ENCODE results near the gene GADL1. TPM values are rescaled to one million over a fixed set of nuclear protein-coding genes. Genes with fewer than 3 reads are reported as not detected.

The GADL1 gene
- polyA plus RNA-seq, 3 donors: 2.3 to 4.2 (median 4.1) TPM

DNA sequence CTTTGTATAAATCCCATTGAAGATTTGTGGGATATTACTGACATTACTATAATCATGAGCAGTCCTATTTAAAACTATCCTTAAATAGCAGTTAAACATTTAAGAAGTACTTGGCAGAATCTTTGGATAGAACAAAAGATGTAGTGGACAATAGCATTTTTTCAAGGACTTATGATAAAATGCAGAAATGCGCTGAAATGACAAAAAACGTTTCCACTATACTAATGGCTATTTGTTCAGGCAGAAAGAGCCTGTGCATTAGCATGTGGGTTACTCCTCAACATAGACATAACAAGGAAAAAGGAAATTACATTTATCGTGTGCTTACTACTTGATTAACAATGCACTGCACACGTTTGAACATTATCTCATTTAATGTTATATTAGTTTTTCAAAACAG lies 80.7 kb downstream of the GADL1 start:
- no peak for DNase-seq

DNA sequence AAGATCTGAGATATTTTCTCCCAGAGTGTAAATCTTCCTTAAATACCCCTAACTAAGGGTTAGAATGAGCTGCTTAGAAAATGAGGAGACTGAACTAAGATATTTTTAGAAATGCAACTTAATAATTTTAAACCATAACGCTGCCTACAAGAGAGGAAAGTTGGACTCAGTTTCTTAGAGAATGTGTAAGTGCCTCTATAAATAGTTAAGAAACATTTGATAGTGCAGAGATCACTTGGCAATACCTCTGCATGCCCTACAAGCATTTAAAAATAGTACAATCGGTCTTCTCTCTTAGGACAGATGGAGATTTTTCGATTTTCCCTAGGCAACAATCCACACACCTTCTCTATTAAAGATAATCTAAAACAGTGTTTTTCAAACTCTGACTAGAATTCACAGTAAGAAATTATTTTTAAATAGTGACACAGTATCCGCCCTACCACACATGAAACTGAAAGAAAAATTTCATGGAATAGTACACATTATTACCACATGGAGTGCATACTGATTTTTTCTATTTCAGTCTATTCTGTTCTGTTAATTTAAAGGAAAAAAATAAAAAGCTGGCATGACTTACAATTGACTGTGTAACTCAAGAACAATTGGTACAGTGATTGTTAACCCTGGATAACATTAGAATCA lies 83.2 kb downstream of the GADL1 start:
- no peak for DNase-seq

DNA sequence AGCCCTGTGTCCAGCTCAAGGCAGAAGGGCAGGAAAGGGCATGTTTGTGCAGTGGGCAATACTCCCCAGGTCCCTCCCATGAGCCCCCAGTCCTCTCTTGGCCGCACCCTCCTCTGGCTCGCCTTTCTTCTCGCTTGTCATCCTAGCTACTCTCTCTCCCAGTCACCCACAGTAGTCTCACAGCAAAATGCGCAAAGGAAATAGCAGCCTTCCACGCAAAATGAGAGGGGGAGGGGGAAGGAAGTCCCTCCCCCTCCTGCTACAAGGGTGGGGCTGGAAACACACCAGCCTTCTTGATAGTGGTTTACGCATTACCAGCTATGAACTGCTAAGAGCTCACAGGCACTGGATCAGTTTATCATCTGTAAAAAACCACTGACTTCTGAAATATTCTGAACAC lies 83.8 kb downstream of the GADL1 start:
- DNase-seq: no peak

DNA sequence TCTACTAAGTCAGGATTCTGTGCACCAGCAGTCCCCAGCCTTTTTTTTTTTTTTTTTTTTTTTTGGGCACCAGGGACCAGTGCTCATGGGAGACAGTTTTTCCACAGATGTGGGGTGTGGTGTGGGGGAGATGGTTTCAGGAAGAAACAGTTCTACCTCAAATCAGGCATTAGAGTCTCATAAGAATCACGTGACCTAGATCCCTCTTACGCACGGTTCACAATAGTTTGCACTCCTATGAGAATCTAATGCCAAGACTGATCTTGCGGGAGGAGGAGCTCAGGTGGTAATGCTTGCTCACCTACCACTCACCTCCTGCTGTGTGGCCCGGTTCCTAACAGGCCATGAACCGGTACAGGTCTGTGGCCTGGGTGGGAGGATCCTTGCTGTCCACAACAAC lies 88.8 kb downstream of the GADL1 start:
- no peak for DNase-seq

DNA sequence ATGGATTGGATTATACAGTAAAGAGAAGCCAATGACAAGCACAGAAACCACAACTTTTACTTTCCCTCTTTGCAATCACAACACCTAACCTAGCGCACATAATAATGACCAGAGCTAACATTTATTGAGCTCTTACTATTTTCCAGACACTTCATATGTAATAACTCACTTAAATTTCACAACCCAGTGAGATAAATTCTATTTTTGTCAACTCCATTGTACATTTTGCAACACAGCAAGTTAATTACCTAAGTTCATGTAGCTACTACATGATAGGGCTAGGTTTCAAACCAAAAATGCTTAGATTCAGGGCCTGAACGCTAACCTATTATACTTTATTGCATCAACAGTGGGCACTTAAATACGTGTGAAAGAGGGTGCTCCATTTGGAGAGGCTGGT lies 89.5 kb downstream of the GADL1 start:
- no peak for DNase-seq

DNA sequence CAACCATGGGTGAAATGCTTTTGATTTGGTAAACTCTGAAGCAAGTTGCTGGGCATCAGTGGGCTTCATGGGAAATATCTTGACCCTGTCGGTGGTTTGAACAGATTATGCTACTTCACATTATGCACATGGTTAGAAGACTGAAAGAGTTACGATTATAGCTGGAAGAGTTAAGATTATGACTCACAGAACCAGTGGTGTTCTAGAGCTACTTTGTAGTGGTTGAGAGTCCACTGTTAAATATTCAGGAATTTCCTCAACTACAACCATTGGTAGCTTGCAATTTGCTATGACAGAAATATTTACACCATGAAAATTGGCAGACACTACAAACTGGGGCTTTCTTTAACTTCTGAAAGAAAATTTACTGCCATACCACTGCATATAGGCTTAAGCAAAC lies 99.3 kb downstream of the GADL1 start:
- DNase-seq: no peak

DNA sequence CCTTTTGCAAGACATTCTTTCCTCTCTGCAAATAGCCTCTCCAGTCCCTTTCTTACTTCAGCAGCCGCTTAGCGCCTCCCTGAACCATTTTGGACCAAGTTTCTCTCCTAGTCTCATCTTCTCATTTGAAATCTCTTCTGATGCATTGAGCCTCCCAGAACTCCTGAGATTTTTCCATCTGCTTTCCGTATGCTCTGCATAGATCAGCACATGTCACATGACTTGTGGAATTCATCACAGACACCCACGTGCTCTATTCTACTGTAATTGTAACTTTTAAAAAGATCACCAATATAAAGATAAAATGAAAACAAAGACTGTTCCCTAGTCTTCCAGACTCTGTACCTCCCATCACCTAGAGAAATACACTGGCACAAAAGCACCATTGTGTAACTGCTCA lies 100.7 kb downstream of the GADL1 start:
- DNase-seq: no peak

DNA sequence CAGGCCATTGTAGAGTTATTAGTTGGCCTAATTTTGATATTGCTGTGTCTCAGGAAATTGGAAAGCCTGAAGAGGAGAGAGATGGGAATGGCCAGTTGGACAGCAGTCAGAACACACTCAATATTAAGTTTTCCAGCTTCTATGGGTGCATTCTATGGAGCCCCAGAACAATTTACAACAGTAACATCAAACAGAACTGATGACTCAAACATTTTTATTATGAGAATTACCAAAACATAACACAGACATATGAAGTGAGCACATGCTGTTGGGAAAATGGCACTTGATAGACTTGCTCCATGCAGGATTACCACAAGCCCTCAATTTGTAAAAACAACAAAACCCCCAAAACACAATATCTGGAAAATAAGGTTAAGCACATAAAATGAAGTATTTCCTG lies 104.3 kb downstream of the GADL1 start:
- no peak for DNase-seq

DNA sequence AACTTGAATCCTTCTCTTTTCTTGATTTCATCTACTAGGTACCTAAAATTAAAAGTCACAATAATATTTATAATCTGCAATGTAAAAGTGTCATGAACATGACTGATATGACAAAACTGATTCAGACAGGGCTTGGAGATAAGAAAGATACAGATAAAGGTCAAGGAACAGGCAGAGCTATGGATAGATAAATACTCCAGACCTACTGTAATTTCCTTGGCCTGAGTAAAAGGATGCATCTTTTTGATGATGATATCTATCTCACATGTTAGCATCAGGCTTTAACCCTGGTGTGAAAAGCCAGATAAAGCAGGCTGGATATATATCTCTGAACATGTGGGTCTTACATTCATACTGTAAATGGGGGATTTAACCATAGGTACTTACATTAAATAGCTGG lies 108.1 kb downstream of the GADL1 start:
- DNase-seq: no peak

DNA sequence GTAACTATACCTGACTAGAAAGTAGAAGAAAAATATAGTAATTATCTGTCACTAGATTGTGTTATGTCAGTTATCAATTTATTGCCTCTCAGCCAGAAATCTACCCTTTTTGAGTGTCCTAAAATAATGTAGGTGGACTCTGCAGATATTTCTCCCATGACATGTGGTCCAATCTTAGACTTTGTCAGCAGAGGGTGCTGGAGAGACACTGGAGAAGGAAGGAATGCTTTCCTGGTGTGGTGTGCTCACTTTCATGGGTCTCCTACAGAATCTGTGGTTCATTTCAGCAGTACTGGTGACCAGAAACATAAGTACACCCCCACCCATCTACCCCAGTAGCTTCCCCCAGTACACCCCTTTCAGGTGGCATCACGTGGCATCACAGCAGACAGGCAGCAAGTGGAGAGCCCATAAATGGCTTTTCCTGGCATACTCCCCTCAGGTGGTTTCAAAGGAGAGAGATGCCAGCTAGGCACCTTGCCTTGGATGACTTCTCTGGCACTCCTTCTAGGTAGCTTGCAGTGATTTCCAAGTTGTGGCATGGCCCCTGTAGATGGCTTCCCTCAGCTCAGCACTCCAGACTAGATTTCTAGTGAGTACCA lies 114.7 kb downstream of the GADL1 start:
- no peak for DNase-seq

DNA sequence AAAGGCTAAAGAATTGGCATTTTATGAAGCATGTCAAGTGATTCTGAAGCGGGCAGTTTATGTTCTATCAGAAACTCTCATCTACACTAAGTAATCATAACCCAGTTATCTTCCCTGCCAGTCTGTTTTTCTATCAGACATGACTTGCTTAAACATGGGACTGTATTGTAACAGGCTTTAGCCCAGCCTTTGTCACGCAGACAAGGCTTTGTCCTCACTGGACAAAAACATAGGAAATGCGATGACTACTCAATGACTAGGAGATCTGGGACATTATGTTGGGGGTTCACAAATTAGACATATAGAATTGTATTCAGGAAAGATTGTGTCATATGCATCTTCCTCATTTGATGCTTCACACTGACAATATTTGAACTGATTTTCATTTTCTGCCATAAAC lies 115.5 kb downstream of the GADL1 start:
- no peak for DNase-seq

DNA sequence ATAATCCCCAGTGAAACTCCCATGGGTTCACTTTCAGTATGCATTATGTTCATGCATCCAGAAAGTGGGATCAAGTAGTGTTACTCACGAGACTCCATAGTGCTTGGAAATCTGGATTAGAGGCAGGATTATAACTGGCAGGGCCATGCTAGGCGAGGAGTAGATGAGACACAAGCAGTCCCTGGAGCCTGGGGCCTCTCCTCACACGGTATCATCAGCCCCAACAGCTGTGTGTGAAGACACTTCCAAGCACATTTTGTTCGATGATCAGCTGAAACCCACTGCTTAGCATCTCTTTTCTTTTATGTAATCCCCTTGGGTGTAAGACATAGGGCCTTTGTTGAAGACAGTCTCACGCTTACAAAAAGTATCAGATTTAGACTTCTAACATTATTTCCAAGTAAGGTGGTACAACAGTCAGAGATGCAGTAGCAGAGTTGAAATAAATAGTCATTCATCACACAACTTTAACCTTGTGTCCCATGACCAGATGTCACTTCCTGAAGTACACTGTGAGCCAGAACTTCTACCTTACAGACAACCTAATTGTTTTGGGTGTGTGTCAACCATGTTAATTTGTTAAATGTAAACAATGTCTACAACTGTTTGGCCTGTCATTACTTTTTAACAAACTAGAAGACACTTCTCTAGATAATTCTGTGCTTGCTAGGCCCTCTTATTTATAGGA lies 116.9 kb downstream of the GADL1 start:
- no peak for DNase-seq

DNA sequence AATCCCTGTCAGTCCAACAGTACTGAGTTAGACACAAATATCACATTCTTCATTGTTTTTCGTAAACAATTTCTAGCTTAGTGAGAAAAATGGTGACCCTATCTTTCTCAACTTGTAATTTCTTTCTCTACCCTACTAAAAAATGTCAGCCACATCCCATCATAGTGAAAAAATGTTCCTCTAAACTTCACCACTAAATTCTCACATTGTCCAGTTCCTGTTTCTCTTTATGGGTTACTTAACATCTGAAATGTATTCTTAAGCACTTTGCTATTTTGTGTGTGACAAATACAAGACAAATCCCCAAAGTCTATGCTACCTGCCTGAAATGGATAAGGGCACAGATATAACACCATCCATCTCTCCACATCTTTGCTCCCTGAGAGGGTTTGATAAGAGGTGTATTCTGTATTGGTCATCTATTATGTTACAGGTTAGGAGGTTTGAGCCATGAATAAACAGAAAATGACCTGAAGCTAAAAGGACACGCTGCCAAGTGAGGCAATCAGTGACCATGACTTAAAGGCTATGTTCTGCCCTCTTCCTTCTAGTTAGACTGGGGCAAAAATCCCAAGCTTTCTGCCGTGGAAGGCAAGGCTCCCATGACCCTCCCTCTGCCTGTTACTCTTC lies 118.2 kb downstream of the GADL1 start:
- DNase-seq: no peak

DNA sequence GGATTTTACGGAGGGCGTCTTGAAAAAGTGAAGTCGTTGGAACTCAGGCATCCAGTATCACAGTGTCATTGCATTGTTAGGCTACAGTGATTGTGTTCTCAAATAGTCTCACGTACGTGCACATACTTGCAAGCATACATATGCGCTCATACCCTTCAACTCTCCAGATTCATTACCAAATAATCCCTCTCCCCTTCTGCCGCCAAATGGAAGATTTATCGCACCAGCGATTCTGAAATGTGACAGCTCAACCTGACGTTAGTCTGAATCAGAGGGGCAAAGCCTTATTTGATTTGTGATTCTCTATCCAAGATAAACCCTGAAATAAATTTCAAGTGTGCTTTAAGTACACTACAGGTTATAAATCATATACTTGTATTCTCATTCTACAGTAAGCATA lies 119.4 kb downstream of the GADL1 start:
- DNase-seq: peak; percentile 50

DNA sequence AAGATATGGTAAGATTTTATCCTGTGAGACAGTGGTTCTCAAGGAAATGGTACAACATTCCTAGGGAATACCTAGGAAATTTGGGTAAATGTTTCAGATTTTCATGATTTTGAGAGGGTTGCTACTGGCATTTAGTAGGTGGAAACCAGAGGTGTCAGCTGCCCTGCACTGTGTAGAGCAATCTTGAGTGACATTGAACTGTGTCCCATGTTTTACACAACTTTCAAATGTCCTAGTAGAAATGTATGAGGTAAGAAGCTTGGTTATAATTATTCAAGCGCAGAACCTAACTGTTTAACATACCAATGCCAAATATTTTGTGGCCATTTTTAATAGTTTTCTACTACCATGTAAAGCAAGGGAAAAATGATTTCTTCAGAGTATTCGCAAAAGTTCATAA lies 120.4 kb downstream of the GADL1 start:
- no peak for DNase-seq

DNA sequence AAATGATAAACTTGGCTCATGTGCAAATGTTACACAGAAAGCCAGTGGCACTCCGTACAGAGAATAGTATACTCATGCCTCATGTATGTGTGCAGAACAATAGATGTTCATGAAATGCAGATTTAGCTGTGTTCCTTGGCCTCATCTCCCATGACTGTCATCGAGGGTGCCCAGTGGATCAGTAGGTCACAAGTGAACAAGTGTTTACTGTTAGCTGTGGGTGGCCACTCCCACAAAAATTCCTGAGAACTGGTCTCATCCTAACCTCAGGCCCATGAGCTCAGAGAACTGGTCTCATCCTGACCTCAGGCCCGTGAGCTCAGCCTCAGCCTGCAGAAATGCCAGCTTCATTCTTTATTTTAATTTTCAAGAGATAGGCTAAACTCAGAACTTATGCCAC lies 124.1 kb downstream of the GADL1 start:
- DNase-seq: no peak

DNA sequence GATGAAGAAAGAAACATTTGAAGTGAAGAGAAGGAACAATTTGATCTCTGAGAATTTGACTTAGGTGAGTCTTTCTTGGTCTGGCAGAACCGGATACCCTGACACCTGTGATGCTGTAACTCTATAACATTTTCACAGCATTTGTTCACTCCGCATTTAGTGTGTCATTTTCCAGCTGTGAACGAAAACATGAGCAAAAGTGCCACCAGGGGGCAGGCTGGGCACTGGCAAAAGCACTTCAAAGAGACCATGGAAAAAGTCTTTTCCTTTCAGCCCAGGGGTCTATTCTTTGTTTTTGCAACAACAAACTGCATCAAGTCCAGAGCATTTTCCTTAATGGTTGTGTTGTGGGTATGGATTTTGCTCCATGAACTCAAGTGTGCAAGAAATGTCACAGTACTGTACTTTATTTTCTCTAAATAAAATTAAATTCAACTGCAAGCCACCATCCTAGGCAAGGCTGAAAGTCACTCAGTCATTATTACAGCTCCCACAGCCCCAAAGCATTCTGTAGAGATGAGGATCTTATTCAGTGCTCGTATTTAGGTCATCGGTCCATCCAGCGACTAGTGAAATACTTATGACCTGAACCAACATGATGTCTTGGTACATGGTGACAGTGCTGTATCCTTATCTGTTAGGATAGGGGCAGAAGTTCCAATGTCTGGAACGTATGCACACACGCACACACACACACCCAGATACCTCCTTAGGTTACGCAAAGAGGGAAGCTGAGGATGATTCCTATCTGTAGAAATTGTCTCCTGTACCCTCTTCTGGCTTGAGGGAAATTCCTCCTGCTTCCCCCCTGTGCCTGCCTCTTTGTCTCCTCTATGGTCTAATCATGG lies 125.5 kb downstream of the GADL1 start:
- peak; percentile 75 for DNase-seq

DNA sequence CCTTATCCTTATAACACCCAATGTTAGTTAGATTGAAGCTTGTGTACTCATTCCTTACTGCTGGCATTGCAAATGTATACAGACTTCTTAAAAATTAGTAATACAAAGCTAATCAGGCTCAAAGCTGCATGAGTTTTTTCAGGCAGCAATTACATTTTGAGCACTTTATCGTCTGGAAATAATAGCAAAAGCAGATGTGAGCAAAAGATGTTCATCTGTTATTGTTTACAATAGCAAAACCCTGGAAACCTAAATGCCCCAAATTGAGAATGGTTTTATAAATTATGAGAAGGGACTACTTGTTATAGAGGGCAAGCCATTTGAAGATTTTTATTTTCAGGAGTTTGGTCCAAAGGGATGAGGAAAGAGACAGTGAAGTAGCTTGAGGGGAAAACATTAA lies 126.4 kb downstream of the GADL1 start:
- no peak for DNase-seq

DNA sequence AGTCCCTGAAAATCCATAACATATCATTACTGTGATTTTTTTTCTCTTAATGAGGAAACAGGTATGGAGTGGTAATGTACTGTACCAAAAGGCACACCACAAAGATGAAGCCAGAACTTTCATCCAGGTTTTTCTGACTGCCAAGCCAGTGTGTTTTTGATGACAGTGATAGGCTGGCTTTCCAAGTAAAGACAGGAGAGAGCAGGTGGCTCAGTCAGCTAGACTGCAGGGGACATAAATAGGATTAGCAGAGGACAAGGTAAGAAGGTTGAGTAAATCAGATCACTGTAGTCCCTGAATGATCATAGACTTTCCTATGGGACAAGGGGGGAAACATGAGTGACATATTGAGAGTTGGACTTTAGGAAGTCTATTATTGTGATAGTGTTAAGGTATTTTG lies 127.9 kb downstream of the GADL1 start:
- no peak for DNase-seq

DNA sequence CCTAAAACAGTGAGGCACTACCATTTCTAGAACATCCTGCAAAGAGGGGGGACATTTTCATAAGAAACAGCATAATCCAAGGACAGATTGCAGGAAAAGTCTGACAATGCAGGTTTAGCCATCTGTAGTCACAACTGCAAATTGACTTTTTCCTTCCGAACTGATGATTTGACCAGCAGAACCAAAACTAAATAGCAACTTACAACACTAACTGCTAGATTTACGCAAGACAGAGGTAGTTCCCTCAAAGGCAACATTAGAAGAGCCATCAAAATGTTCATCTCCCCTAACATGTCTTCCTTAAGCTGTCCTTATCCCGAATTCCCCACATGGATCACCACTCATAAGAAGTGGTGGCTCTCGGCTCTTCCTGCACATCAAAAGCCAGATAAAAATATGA lies 129.6 kb downstream of the GADL1 start:
- no peak for DNase-seq

DNA sequence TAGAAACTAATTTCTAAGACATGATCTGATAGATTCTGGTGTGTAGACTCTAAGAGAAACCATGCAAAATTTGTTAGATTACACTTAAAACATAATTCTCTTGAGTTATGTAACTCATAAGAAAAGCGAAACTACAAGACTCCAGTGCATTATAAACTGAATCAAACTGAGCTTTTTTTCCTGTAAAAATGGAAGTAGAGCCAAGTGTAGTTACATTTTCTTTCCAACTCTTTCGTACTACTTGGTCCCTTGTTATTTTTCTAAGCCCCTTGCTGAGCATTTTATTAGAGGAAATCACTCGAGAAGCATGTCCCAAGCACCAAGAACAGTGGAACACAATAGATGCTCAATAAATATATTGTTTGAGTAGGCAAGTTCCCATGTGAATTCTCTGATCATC lies 130.2 kb downstream of the GADL1 start:
- no peak for DNase-seq

DNA sequence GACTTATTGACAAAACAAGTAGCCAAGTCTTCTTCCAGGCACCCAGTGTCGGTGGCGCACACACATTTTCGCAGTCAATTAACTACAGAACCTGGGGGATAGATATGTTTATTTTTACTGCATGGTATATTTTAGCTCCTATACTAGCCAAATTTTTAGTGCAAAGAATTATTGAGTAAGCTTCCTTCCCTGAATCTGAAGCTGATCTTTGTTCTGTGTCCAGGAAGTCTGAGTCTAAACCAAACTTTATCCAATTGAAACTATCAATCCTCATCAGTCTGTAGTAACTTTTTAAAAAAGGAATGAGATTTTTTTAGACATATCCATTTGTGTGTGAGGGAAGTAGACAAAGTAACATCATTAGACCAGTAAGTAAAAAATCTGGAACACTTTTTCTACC lies 133.1 kb downstream of the GADL1 start:
- DNase-seq: no peak

Measured in renal pelvis (tissue), 4 donors.